ENCODE results near the gene HIBCH.
"Not testable (repeated sequence)": the region's sequence is repeated elsewhere in the genome, so short reads cannot be mapped to it uniquely, and the experiment has no call there.

HIBCH gene

GRCh38 chr2:190333395-190333794, 13.8 kb upstream of the HIBCH start:
- no peak overlapping the region for H3K4me3 Mint-ChIP-seq
- no peaks in the 10 kb centered on the region for H3K4me1 Mint-ChIP-seq (ENCODE audit: low read depth)
- H3K9me3 Mint-ChIP-seq: no peaks in the 10 kb centered on the region
- no peaks in the 10 kb centered on the region for H3K36me3 Mint-ChIP-seq (ENCODE audit: low read depth)
- no peak overlapping the region for H3K27ac Mint-ChIP-seq
- peaks cover 10% of the 10 kb centered on the region for H3K27me3 Mint-ChIP-seq

- Mint-ChIP-seq H3K27me3 (peaks cover 24% of the 10 kb centered on the region), H3K4me3 (no peak overlapping the region), H3K27ac (no peak overlapping the region), H3K36me3 (ENCODE audit: low read depth) (no peaks in the 10 kb centered on the region), H3K4me1 (ENCODE audit: low read depth) (no peaks in the 10 kb centered on the region), H3K9me3 (no peaks in the 10 kb centered on the region)
Observed at GRCh38 chr2:190328573-190329147, 9.0 kb upstream of the HIBCH start.

DNA sequence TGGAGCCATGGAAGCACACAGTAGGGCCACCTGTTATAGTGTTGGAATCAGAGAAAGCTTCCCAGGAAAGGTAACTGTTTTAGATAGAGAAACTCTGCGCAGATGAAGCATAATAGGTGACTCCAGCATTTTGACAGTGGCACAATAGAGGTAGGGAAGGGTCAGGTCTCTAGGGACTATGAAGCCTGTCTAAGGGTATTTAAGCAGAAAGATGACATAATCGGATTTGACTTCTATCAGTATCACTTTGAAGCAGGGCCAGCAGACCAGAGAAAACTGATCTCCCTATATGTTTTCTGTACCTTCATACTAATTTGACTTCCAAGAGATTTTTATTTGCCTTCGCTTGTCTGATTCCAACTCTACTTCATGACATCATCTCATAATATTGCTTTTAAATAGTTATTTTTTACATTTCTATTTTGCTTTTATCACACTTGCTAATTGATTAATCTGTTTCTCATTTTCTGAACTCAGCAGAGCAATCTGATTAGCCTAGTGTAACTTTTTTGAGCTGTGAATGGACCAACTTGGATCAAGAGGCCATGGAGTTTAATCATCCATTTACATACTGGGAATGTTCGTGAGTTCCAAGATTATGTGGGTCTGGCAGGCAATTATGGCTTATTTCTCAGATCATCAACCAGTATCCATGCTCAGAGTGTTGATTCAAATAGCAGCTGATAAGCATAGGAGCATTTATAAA, 8.4 kb upstream of the HIBCH start:
- no peaks in the 10 kb centered on the region for H3K9me3 Mint-ChIP-seq
- no peak overlapping the region for H3K4me3 Mint-ChIP-seq
- no peaks in the 10 kb centered on the region for H3K4me1 Mint-ChIP-seq (ENCODE audit: low read depth)
- no peak overlapping the region for H3K27ac Mint-ChIP-seq
- H3K36me3 Mint-ChIP-seq (ENCODE audit: low read depth): no peaks in the 10 kb centered on the region
- peaks cover 24% of the 10 kb centered on the region for H3K27me3 Mint-ChIP-seq

GRCh38 chr2:190325588-190325987, 6.0 kb upstream of the HIBCH start:
- peaks cover 24% of the 10 kb centered on the region for H3K27me3 Mint-ChIP-seq
- no peaks in the 10 kb centered on the region for H3K36me3 Mint-ChIP-seq (ENCODE audit: low read depth)
- H3K27ac Mint-ChIP-seq: no peak overlapping the region
- no peak overlapping the region for H3K4me3 Mint-ChIP-seq
- H3K9me3 Mint-ChIP-seq: no peaks in the 10 kb centered on the region
- peaks cover 9% of the 10 kb centered on the region for H3K4me1 Mint-ChIP-seq (ENCODE audit: low read depth)

- H3K27ac Mint-ChIP-seq: no peak overlapping the region
- H3K27me3 Mint-ChIP-seq: peaks cover 14% of the 10 kb centered on the region
- H3K36me3 Mint-ChIP-seq (ENCODE audit: low read depth): no peaks in the 10 kb centered on the region
- no peak overlapping the region for H3K4me3 Mint-ChIP-seq
- H3K4me1 Mint-ChIP-seq (ENCODE audit: low read depth): peaks cover 26% of the 10 kb centered on the region
- no peaks in the 10 kb centered on the region for H3K9me3 Mint-ChIP-seq
Observed at GRCh38 chr2:190323406-190323805, 3.8 kb upstream of the HIBCH start.

DNA sequence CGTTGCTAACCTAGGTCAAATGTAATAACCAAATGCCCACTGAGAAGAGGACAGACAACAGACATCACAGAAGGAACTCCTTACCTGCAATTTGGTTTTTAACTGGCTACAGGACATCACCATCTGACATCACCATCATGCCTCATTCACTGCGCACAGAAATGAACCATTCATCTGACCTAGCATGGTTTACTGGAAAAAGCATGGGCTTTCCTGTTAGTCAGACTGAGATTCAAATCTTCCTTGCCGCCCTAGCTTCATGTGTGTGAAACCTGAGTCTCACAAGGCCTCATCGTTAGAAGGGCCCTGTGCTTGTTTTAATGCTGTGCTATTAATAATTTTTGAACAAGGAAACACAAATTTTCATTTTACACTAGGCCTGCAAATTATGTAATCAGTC, 1.1 kb upstream of the HIBCH start:
- Mint-ChIP-seq H3K9me3 (no peaks in the 10 kb centered on the region), H3K4me3 (peak overlapping the region; percentile 99), H3K36me3 (ENCODE audit: low read depth) (peaks cover 5% of the 10 kb centered on the region), H3K27me3 (peaks cover 5% of the 10 kb centered on the region), H3K4me1 (ENCODE audit: low read depth) (peaks cover 49% of the 10 kb centered on the region), H3K27ac (peak overlapping the region; percentile 96)

DNA sequence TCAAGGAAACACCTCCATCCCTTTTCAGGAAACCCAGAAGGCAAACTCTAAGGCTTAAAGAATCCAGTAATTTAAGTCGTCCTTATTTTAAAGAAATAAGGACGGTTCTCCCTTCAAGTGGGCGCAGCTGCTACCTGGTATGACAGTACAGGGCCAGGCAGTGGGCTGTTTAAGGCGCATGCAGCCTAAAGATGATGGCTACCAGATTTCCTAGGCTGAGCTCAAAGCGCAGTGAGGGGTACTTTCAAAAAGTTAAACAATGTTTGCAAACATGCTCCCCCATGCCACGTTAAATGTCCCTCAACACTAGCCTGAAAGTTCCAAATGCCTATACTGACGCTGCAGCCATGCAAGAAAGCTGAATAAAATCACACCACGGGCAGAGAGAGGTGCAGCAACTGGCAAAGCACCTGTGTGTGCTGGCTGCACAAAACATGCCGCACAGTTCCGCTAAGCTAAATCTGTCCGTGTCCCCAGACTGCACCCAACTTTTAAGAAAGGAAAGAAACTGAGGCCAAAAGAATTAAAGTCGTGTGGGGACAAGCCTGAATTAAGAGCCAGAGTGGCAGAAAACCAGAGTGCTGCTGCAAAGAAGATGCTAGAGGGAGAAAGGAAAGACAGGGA, 583 bp downstream of the HIBCH start:
- Mint-ChIP-seq H3K36me3 (ENCODE audit: low read depth) (peaks cover 5% of the 10 kb centered on the region), H3K9me3 (no peaks in the 10 kb centered on the region), H3K4me1 (ENCODE audit: low read depth) (peaks cover 59% of the 10 kb centered on the region), H3K4me3 (peak overlapping the region; percentile 99), H3K27ac (peak overlapping the region; percentile 96), H3K27me3 (no peaks in the 10 kb centered on the region)

- Mint-ChIP-seq H3K4me1 (ENCODE audit: low read depth) (peaks cover 59% of the 10 kb centered on the region), H3K27me3 (no peaks in the 10 kb centered on the region), H3K9me3 (no peaks in the 10 kb centered on the region), H3K27ac (peak overlapping the region; percentile 96), H3K4me3 (peak overlapping the region; percentile 99), H3K36me3 (ENCODE audit: low read depth) (peaks cover 5% of the 10 kb centered on the region)
Observed at GRCh38 chr2:190318514-190318913, 1.1 kb downstream of the HIBCH start.

GRCh38 chr2:190315273-190315672, 4.4 kb downstream of the HIBCH start:
- Mint-ChIP-seq H3K36me3 (ENCODE audit: low read depth) (peaks cover 24% of the 10 kb centered on the region), H3K4me3 (no peak overlapping the region), H3K4me1 (ENCODE audit: low read depth) (peaks cover 47% of the 10 kb centered on the region), H3K9me3 (no peaks in the 10 kb centered on the region), H3K27ac (peak overlapping the region; percentile 16), H3K27me3 (no peaks in the 10 kb centered on the region)

DNA sequence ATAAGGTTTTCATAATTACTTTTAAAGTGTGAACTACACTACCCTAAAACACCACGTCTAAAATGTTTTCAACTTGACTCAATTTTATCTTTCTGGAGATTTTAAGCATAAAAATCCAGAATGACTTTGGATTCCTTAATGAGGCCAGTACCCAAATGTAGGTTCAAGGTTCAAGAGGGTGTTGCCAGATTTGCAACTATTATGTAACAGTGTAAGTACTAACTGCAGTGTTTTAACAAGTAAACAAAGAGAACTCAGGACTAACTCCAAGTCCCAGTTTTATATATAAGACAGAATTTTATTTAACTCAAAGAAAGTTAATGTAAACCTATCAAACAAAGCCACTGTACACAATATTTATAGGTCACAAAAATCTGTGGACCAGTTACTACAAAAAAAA, 5.7 kb downstream of the HIBCH start:
- Mint-ChIP-seq H3K36me3 (ENCODE audit: low read depth) (peaks cover 31% of the 10 kb centered on the region), H3K4me1 (ENCODE audit: low read depth) (peaks cover 37% of the 10 kb centered on the region), H3K27ac (no peak overlapping the region), H3K27me3 (no peaks in the 10 kb centered on the region), H3K4me3 (no peak overlapping the region), H3K9me3 (no peaks in the 10 kb centered on the region)

- H3K36me3 Mint-ChIP-seq (ENCODE audit: low read depth): peaks cover 39% of the 10 kb centered on the region
- not testable (repeated sequence) for H3K27me3 Mint-ChIP-seq, H3K27ac Mint-ChIP-seq, H3K4me3 Mint-ChIP-seq, H3K9me3 Mint-ChIP-seq
- H3K4me1 Mint-ChIP-seq (ENCODE audit: low read depth): peaks cover 28% of the 10 kb centered on the region
Observed at GRCh38 chr2:190312635-190313025, 7.0 kb downstream of the HIBCH start.

- Mint-ChIP-seq H3K27ac (no peak overlapping the region), H3K4me3 (no peak overlapping the region), H3K36me3 (ENCODE audit: low read depth) (peaks cover 34% of the 10 kb centered on the region), H3K4me1 (ENCODE audit: low read depth) (peaks cover 23% of the 10 kb centered on the region), H3K27me3 (no peaks in the 10 kb centered on the region), H3K9me3 (no peaks in the 10 kb centered on the region)
Observed at GRCh38 chr2:190311893-190312634, 7.6 kb downstream of the HIBCH start.

DNA sequence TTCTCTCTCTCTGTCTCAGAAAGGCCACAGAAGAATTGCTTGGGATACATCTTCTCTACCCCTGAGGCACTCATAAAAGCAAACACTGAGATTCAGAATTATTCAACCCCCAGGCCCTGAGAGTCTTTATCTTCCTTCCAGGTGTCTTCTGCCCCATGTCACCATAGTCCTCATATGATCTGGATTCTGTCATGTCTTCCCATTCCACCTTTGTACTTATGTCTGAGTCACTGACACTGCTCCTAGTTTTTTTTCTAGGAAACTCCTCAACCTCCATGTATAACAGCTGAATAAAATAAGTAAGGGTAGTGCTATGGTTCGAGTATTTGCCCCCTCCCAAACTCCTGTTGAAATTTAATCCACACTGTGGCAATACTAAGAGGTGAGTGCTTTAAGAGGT, 11.6 kb downstream of the HIBCH start:
- peaks cover 4% of the 10 kb centered on the region for H3K4me1 Mint-ChIP-seq (ENCODE audit: low read depth)
- no peaks in the 10 kb centered on the region for H3K9me3 Mint-ChIP-seq
- H3K36me3 Mint-ChIP-seq (ENCODE audit: low read depth): peaks cover 50% of the 10 kb centered on the region
- H3K4me3 Mint-ChIP-seq: no peak overlapping the region
- H3K27ac Mint-ChIP-seq: no peak overlapping the region
- H3K27me3 Mint-ChIP-seq: no peaks in the 10 kb centered on the region

DNA sequence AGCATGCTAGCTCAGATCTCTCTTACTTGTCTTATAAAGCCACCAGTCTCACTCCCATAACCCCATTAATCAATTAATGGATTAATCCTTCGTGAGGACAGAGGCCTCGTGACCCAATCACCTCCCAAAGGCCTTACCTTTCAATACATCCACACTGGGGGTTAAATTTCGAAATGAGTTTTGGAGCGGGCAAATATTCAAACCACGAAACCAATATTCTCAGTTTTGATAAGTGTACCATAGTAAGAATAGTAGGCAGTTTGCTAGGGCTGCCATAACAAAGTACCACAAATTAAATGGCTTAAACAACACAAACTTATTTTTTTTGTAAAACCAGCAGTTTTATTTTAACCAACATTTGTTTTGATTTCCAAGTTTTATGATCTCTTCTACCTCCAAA, 15.2 kb downstream of the HIBCH start:
- Mint-ChIP-seq H3K27me3 (no peaks in the 10 kb centered on the region), H3K4me1 (ENCODE audit: low read depth) (peaks cover 4% of the 10 kb centered on the region), H3K4me3 (no peak overlapping the region), H3K9me3 (peaks cover 11% of the 10 kb centered on the region), H3K27ac (no peak overlapping the region), H3K36me3 (ENCODE audit: low read depth) (peaks cover 57% of the 10 kb centered on the region)

GRCh38 chr2:190303647-190304046, 16.0 kb downstream of the HIBCH start:
- no peak overlapping the region for H3K27ac Mint-ChIP-seq
- H3K9me3 Mint-ChIP-seq: peaks cover 11% of the 10 kb centered on the region
- no peaks in the 10 kb centered on the region for H3K27me3 Mint-ChIP-seq
- H3K4me1 Mint-ChIP-seq (ENCODE audit: low read depth): peaks cover 4% of the 10 kb centered on the region
- peaks cover 60% of the 10 kb centered on the region for H3K36me3 Mint-ChIP-seq (ENCODE audit: low read depth)
- no peak overlapping the region for H3K4me3 Mint-ChIP-seq
